Gastroesophageal sphincter (tissue), 3 donors: ENCODE measurements around the gene CEACAM20.

Experiments
- CTCF ChIP-seq, 4 experiments: fragments of 200-600 bp in 2 of 4; fragments of 450-650 bp in 2 of 4; sonication (generic) in 1 of 4; IDR thresholded peaks; one replicate each; pipeline ENCODE4 v1.5.1; 2017 to 2019; ENCODE audit warnings: antibody characterized with exemption in 4 of 4, mild to moderate bottlenecking in 2 of 4, moderate library complexity in 2 of 4
- EP300 ChIP-seq: sonication (generic); formaldehyde crosslinking; IDR thresholded peaks from one replicate; pipeline ENCODE4 v1.6.1; 2017; ENCODE audit warnings: antibody characterized with exemption, mild to moderate bottlenecking
- POLR2A ChIP-seq, 2 donors: fragments of 450-650 bp; IDR thresholded peaks; one replicate each; pipeline ENCODE4 v1.6.1; 2017; ENCODE audit warnings: antibody characterized with exemption in 2 of 2, mild to moderate bottlenecking in 2 of 2, moderate library complexity in 1 of 2
- POLR2AphosphoS5 ChIP-seq: sonication (generic); formaldehyde crosslinking; IDR thresholded peaks from one replicate; pipeline ENCODE4 v1.6.1; 2017; ENCODE audit warnings: antibody characterized with exemption

- no peak for TF ChIP-seq CTCF (IDR thresholded peaks at IDR 0.05)
- TF ChIP-seq POLR2A (IDR thresholded peaks at IDR 0.05), result no peak
- TF ChIP-seq POLR2AphosphoS5, result no peak
- no peak for TF ChIP-seq EP300
Observed at GRCh38 chr19:44532819-44533218, 3.3 kb upstream of the CEACAM20 start.
